NCI-H1436 (cell line): ENCODE measurements around the gene TRIM40.
"Not testable (repeated sequence)": the region's sequence is repeated elsewhere in the genome, so short reads cannot be mapped to it uniquely, and the experiment has no call there.

Source experiments
- DNase-seq: peaks from one replicate; lab custom pipeline; 2025; lab: John Stamatoyannopoulos, UW

Gene TRIM40

GRCh38 chr6:30113841-30114240 is 22.1 kb upstream of the TRIM40 start:
- no peak for DNase-seq

GRCh38 chr6:30116724-30117123 is 19.2 kb upstream of the TRIM40 start:
- no peak for DNase-seq

GRCh38 chr6:30118691-30119090 is 17.2 kb upstream of the TRIM40 start:
- DNase-seq: not testable (repeated sequence)

- DNase-seq: no peak
Measured at GRCh38 chr6:30121446-30122366, 14.2 kb upstream of the TRIM40 start.

- DNase-seq: no peak
Measured at GRCh38 chr6:30122515-30122914, 13.4 kb upstream of the TRIM40 start.

DNA sequence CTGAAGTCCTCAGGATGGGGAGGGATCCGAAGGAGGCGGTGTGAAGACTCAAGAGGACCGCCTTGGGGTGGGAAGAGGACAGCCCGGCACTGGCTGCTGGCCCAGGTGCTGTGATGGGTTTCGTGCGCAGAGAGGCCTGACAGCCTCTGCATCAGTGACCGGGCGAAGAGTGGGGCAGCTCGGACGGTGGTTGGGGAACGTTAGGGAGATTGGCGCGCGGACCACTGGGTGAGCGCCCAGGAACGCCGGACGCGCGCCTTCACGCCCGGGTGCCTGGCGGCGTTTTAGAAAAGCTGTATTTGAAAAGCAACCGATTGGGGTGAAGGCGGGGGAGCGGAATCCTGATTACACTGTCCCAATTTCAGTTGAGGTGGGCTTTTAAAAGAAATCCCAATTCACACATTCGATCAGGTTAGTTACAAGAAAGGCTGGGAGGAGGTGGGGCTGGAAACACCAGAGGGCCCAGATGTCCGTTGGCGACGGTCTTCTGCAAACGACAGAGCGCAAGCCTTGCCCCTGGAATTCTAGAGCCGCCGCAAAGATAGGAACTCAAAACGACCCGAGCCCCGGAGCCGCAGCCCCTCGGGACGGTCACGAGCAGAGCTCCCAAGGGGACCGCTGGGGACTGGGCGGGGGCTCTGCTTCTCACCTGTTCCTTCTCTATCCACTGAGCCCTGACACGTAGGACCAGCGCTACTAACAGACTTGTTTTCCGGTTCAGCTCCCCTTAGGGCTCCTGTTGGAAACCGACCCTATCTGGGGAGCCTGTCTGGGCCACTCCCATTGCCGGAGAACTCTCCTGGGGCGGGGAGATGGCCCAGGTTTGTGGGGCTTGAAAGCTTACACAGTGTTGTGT is 8.5 kb upstream of the TRIM40 start:
- DNase-seq: no peak

GRCh38 chr6:30129265-30130178 is 6.4 kb upstream of the TRIM40 start:
- DNase-seq: no peak

DNA sequence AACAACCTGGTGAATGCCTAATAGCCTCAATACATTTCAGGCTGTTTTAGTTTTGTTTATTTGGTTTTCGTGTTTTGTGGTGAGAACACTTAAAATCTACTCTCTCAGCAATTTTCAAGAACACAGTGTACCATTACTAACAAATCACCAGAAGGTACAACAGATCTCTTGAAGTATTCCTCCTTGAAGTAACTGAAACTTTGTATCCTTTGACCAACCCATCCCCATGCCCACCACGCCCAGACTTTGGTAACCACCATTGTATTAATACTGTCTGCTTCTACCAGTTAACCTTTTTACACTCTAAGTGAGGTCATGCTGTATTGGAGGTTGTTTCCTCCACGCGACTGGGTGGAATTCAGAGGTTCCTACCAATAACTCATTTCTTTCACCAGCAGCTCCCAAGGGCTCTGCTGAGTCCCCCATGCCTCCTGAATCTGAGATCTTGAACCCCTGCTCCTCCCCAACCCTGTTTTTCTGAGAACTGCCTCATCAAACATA is 5.7 kb upstream of the TRIM40 start:
- no peak for DNase-seq

DNA sequence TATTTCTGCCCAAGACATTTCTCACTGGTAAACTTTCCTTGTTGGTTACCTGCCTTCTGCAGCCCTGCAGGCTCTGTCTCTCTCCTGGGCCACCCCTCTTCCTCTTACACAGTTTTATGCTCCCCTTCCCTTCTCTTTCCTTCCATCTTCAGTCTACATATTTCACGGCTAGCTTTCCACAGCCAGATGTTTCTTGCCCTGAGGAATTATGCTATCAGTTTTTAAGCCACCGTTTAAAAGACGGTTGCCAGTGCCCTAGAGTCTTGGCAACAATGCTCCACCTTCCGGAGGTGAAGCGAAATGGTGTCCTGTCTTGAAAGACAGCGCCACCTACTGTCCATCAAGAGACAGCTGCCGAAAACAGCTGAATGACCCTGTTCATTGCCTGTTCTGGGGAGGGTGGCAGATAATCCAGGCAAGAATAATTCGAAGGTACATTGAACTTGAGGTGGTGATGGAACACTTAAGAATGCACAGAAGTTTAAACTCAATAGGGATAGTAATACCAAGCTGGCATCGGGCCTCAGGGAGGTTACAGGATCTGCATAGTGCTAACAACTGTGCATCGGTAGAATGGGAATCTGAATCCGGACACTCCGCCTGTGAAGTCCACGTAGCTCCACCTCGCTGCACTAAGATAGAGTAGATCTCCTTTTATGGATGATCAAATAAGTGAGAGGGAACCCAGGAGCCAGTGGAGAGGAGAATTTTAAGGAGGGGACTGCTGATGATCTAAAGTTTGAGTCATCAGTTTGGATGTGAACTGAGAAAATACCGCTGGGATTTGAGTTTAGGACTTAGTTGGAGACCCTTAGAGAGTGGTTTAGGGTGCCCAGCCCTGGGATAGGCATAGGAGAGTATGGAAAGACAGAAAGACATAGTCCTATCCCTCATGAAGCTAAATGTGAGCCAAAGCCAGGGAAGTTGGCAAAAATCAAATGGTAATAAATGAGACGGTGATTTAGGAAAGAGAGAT is 4.8 kb upstream of the TRIM40 start:
- DNase-seq: peak; percentile 59

DNA sequence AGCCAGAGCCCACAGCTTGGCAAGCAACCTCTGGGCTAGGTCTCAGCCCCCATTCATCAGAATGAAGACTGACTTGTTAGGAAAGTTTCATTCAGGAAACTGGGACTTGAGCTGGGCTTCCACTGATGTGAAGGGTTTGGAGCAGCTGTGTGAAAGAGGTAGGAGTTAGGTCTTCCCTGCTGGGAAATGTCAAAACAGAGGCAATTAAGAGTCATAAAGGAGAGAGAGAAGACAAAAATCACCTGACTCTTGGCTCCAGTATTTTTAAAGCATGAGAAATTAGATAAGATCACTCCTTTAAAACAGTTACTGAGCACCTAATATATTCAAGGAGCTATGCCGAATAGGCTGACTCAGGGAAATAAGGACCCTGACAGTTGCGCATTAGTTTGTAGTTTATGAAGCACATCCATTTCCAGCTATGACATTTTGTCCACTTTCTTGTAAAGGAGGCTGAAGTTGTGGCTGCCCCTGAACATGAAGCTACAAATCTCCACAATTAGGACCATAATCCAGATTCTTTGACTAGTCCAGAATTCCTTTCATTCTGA is 3.9 kb upstream of the TRIM40 start:
- no peak for DNase-seq

GRCh38 chr6:30135147-30135546 is 793 bp upstream of the TRIM40 start:
- no peak for DNase-seq

DNA sequence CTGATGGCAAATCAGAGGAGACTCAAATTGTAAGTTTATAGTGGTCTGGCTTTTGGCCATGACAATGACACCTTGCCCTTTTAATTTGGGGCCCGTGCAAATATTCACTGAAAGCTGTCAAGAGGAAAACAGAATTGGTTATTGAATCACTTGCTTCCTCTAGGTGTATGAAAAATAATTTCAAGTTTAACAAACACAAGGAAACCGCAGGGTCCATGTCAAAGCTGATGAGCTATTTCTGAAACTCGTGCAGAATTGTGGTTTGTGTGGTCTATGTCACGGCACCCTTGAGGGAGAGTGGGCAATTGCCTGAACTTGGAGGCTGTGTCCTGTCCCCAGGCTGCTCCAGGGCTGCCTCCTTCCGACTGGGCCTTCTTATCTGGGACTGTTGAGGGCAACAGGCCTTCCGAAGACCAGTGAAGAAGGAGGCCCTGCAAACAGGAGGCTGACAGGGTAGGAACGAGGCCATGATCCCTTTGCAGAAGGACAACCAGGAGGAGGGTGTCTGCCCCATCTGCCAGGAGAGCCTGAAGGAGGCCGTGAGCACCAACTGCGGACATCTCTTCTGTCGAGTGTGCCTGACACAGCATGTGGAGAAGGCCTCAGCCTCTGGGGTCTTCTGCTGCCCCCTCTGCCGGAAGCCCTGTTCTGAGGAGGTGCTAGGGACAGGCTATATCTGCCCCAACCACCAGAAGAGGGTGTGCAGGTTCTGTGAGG is 788 bp downstream of the TRIM40 start:
- DNase-seq: no peak

DNA sequence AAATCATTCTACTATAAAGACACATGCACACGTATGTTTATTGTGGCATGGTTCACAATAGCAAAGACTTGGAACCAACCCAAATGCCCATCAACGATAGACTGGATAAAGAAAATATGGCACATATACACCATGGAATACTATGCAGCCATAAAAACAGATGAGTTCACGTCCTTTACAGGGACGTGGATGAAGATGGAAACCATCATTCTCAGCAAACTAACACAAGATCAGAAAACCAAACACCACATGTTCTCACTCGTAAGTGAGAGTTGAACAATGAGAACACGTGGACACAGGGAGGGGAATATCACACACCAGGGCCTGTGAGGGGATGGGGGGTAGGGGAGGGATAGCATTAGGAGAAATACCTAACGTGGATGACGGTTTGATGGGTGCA is 4.3 kb downstream of the TRIM40 start:
- DNase-seq: not testable (repeated sequence)

GRCh38 chr6:30142665-30143064 is 6.7 kb downstream of the TRIM40 start:
- no peak for DNase-seq

- no peak for DNase-seq
Measured at GRCh38 chr6:30143780-30144179, 7.8 kb downstream of the TRIM40 start.

DNA sequence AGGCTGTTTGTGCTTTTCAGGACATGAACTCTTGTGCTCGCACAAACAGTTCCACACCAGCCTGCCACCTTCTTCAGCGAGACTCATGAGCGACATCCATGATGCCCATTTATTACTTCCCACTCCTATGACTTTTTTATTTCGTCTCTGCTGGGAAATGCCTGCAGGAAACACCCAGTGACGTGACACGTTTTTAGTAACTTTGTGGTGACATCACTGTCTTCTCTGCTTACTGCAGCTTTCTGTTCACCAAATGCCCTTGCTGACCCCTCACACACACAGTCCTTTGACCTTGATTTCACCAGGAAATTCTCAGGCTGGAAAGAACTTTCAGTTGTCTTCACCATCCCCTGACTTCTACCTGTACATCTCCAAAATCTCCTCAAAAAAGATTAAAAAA is 8.9 kb downstream of the TRIM40 start:
- DNase-seq: no peak

- DNase-seq: no peak
Measured at GRCh38 chr6:30145818-30146217, 9.9 kb downstream of the TRIM40 start.

- no peak for DNase-seq
Measured at GRCh38 chr6:30147096-30147495, 11.2 kb downstream of the TRIM40 start.

- no peak for DNase-seq
Measured at GRCh38 chr6:30149234-30149633, 13.3 kb downstream of the TRIM40 start.
